SHP77 treated with DMSO at 0.1 percent for 48 hours (cell line): ENCODE results near the gene ATG5.
"Not testable (repeated sequence)": the region's sequence is repeated elsewhere in the genome, so short reads cannot be mapped to it uniquely, and the experiment has no call there.

Experiments used
- DNase-seq: peaks from one replicate; lab custom pipeline; 2025; lab: John Stamatoyannopoulos, UW

ATG5 gene

DNA sequence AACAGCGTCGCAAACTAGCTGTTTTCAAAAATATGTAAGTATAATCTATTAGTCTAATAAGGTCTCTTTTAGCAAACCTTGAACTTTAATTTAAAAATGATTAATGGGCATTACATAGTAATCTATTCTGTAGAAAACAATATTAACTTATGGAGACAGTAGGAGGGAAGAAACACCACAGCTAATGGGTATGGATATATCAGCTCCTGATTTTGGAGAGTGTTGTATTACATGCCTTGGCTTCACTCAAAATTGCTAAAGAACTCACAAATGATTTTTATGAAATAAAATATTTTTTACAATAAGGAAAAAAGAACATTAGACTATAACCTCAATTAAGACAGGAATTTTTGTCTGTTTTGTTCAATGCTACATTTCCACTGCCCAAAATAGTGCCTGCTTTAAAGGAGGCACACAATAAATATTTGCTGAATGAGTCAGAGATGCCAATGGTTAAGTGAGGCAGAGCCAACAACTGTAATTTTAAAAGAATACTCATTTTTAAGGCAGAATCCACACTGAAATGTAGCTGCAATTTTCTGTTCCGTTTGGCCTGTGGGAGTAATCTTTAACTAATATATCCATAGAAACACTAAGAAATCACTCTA, 15.7 kb downstream of the ATG5 start:
- no peak for DNase-seq

DNA sequence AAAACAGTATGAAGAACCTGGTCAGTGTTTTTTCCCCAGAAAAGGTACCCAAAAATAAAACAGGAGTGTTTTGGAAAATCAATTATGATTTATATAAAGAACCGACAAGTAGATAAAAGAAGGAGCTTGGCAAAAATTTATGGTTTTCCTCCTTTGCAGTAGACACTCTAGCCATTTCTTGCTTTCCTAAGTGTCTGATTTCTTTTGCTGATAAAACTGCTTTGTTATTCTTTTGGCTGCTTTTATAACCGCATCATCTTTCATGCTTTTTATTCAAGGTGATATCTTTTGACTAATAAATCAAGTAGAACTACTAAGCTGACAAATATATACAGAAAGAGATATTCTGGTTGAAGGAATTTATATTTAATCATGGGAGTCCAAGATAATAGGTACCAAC, 16.6 kb downstream of the ATG5 start:
- DNase-seq: no peak

DNA sequence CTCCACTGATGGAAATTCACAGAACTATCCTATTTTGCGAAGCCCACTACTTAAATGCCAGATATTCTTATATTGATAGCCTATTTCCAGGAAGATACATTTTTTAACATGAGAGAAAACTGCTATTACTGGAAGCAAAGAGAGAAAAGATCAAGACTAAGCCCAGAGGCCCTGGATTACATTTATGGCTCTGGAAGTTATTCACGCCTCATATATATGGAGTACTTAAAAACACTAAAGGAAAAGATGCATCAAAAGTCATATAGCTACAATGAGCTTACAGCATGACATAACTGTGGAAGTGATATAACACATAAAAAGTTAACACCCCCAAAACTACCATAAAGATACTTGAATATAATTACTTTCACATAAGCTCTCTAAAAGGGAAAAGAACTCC, 19.8 kb downstream of the ATG5 start:
- no peak for DNase-seq

DNA sequence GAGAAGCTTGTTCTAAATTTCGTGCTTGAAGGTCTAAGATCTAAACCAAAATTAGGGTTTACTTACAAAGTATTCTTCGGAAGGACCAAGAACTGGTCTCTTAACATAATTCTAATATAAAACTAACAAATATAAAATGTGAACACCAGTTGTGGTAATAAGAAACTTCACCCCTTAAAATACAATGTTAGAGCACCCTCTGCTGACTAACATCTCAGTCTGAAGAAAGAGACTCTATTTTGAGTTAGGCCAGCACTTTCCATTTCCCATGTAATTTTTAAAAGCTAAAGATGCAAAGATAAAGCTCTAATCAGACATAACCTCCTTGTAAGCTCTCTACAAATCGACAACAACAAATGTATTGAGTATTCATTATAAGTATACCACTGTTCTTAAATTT, 24.6 kb downstream of the ATG5 start:
- no peak for DNase-seq

DNA sequence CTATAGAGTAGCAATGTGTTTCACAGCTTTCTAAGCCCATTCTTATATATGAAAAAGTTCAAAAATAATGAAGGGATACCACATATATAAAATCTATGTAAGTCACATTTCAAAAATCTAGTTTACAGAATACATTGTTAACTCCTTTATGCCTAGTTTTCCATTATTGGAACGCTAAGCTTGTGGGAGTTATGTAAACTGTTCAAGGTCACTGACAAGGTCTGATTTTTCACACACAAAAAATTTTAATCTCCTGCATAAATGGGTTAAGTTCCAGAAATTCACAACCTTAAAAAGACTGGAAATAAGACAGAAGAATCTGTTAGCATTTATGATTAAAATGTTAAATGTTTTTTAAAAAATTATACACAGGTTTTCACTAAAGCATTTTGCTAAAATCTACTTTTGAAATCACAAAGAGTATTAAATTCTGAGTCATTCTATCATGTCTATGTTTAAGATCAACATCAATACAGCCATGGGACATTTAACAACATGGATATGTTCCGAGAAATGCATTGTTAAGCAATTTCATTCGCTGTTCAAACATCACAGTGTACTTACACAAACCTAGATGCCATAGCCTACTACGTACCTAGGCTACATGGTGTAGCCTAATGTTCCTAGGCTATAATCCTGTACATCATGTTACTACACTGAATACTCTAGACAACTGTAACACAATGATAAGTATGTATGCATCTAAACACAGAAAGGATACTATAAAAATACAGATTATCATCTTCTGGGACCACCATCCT, 25.4 kb downstream of the ATG5 start:
- no peak for DNase-seq

DNA sequence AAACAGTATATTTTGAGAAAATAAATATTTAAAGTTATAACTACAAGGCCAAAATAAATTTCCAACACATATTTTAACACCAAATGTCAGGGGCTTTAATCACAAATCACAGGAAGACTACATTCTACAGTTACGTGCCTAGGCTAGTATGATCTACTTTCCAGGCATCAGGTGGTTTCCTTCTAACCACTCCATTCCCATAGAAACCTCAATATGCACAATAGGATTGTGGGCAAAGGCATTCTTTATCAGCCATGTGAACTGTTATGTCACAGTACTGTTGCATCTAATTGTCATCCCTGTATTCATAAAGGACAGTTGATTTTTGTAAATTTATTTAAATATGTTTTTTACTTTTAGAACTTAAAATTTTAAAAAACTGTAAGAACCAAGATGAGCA, 32.4 kb downstream of the ATG5 start:
- no peak for DNase-seq

DNA sequence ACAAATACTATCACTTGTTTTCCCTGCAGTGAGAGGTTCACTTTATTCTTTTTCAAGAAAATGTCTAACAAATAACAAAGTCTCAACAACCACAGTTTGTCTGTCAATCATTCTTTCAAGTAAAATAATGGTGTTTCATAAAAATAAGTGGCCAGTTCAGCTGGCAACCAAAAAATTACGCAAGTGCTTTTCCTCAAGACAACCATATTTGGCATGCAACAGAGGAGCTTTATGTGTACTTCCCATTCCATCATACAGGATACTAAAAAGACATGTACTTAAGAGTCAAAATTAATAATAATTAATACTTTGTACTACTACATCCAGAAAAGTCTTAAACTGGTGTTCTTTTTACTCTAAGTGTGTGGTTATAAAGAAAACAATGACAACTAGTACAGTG, 34.6 kb downstream of the ATG5 start:
- no peak for DNase-seq

DNA sequence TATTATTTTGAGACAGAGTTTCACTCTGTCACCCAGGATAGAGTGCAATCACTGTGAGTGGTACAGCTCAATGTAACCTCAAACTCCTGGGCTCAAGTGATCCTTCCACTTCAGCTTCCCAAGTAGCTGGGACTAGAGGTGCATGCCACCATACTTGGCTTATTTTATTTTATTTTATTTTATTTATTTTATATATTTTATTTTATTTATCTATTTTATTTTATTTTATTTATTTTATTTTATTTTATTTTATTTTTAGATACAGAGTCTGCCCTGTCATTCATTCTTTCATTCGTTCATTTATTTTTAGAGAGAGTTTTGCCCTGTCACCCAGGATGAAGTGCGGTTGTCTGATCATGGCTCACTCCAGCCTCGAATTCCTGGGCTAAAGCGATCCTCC, 35.5 kb downstream of the ATG5 start:
- no peak for DNase-seq

DNA sequence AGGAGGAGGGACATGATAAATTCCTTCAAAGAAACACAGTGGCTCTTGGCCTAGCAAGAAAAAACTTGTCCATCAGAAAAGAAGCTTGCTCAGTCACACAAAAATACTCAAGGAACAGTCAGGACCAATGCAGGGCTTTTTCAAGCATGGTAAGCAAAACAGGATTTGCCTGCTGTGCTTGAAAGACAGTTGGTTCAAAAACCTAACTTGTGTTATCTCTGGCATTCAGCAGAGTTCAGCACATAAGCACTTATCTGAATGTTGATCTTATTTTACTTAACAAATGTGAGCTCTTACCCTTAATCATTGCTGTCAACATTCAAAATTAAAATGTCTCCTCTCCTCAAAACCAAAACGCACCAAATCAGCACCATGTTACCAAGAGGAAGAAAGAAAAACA, 38.3 kb downstream of the ATG5 start:
- DNase-seq: no peak

DNA sequence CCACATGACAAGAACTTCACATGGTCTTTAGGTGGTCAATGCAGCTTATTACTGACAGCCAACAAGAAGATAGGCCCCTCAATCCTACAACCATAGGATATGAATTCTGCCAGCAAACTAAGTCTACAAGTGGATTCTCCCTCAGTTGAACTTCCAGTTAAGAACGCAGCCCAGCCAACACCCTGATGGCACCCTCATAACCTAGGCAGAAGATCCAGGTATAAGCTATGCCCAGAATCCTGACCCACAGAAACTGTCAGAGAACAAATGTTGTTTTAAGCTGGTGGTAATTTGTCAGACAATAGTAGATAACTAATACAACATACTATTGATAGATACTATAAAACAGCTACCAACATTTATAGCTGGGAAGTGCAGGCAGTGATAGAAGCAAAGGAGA, 38.8 kb downstream of the ATG5 start:
- DNase-seq: no peak

DNA sequence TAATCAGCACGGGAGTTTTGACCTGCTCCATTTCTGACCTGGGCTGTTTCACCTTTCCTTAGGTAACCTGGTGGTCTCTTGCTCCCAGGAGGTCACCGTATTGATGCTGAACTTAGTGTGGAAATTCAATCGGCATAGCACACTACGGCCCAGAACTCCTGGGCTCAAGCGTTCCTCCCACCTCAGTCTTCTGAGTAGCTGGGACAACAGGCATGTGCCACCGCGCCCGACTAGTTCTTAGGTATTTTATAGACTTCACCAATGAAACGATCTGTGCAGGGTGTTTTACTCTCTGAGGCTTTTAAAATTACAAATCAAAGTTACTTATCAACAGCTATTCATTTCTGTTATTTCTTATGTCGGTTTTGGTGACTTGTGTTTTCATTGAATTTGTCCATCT, 42.1 kb downstream of the ATG5 start:
- DNase-seq: no peak

DNA sequence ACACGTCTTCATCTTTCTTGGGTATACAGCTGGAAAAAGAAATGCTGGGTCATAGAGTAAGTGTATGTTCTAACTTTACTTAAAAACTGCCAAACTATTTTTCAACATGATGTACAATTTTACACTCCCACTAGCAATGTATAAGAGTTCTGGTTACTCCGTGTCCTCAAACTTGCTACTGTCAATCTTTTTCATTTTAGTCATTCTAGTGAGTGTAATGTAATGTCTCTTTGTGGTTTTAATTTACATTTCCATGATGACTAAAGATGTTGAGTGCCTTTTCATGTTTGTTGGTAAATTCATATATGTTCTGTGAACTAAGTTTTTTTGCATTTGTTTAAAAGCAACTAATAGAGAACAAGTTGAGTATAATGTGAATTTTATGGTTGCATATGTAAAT, 43.9 kb downstream of the ATG5 start:
- DNase-seq: no peak

DNA sequence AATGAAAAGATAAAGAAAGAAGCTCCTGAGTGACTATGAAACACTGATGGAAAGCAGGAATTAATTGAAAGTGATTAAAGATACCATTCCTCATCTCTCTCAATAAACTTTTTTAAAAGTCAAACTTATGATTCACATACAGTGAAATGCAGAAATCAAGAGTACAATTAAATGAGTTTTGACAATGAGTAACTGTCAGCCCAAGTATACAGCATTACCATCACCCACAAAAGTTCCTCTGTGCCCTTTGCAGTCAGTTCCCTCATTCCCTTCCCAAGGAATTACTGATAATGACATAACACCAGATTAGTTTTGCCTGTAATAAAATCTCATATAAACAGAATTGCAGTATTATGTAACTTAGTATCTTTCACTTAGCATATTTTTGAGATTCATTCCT, 44.5 kb downstream of the ATG5 start:
- DNase-seq: no peak

DNA sequence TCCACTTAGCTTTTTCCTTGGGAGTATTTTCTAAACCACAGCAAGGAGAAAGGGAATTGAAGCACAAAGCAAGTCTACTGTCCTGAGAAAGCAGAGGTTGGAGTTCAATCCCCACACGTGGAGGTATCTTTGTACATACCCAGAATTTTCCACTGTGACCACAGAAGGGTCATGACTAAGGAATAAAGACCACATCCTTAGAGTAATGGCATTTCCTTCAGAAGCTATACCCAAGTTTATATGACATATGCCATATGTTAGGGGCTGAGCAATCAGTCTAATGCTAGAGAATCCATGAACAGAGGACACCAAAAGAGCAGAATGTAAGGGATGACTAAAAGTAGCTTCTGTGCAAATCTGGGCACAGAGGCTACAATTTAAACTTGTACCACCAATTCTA, 46.4 kb downstream of the ATG5 start:
- DNase-seq: no peak

DNA sequence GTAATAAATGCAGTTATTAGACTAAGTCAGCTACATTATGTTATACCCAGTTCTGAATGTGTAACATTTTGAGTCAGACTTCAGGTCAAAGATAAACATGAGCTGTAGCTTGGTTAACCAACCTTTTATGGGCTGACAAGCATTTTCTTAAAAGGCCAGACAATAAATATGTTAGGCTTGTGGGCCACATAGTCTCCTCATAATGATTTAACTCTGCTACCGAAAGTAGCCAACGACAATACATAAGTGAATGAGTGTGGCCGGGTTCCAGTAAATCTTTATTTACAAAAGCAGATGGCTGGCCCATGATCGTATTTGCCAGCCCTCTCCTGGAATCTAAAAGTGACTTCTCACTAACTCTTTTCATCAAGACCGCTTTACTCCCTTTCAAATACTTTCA, 49.9 kb downstream of the ATG5 start:
- no peak for DNase-seq

DNA sequence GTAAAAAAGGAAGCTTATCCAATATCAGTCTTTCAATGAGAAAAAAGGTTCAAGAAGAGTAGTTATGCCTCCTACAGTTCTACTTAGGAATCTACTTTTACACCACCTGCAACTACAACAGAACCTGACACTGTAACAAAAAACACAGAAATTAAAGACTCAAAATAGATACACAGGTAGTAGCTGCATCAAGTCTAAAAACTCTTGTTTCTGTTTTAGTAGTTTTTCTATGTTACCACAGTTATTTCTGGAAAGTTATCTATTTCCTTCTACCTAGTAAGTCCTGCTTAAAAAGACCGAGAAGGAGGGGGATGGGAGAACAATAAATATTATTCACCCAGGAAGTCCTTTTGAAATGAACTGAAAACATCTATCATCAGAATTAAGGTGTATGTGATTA, 52.5 kb downstream of the ATG5 start:
- no peak for DNase-seq

DNA sequence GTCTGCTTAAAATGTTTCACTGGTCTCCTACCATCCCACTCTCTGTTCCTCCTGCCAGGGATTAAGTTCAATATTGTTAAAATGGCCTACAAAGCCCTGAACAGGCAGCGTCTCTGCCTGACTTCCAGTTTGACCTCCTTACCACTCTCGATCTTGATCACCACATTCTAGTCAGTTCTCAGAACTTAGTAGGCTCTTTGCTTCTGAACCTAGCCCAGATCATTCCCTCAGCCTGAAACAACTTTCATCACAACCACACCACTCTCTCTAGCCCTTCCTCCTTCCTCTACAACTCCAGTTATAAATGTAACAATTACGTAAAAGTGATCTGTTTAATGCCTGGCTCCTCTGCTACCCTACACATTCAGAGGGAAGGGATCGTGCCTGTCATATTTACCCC, 53.3 kb downstream of the ATG5 start:
- DNase-seq: no peak

DNA sequence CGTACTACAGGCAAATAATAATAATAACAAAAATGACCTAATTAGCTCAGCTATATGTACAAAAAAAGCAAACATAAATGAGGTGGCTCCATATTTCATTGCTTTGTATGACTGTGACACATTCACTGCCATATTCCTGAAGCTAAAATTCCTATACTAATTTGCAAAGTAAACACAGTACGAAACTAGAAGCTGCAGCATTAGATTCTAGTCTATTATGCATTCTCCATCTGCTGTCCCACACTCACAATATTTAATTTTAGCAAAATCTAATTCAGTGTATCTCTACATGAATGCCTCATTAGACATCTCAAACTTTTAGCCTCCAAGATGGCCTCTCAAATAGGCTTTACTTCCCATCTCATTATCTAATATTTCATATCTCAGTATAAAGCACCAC, 55.1 kb downstream of the ATG5 start:
- no peak for DNase-seq

DNA sequence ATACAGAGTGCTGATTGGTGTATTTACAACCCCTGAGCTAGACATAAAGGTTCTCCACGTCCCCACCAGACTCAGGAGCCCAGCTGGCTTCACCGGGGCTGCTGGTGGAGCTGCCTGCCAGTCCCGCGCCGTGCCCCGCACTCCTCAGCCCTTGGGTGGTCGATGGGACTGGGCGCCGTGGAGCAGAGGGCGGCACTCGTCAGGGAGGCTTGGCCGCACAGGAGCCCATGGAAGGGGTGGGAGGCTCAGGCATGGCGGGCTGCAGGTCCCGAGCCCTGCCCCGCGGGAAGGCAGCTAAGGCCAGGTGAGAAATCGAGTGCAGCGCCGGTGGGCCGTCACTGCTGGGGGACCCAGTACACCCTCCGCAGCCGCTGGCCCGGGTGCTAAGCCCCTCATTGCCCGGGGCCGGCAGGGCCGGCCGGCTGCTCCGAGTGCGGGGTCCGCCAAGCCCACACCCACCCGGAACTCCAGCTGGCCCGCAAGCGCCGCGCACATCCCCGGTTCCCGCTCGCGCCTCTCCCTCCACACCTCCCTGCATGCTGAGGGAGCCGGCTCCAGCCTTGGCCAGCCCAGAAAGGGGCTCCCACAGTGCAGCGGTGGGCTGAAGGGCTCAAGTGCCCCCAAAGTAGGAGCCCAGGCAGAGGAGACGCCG, 56.2 kb downstream of the ATG5 start:
- not testable (repeated sequence) for DNase-seq

DNA sequence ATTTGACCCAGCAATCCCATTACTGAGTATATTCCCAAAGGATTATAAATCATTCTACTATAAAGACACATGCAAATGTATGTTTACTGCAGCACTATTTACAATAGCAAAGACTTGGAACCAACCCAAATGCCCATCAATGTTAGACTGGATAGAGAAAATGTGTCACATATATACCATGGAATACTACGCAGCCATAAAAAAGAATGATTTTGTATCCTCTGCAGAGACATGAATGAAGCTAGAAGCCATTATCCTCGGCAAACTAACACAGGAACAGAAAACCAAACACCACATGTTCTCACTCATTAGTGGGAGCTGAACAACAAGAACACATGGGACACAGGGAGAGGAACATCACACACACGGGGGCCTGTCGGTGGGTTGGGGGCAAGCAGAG, 57.1 kb downstream of the ATG5 start:
- not testable (repeated sequence) for DNase-seq

DNA sequence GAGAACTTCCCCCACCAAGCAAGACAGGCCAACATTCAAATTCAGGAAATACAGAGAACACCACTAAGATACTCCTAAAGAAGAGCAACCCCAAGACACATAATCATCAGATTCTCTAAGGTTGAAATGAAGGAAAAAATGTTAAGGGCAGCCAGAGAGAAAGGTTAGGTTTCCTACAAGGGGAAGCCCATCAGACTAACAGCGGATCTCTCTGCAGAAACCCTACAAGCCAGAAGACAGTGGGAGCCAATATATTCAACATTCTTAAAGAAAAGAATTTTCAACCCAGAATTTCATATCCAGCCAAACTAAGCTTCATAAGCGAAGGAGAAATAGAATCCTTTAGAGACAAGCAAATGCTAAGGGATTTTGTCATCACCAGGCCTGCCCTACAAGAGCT, 61.1 kb downstream of the ATG5 start:
- not testable (repeated sequence) for DNase-seq

DNA sequence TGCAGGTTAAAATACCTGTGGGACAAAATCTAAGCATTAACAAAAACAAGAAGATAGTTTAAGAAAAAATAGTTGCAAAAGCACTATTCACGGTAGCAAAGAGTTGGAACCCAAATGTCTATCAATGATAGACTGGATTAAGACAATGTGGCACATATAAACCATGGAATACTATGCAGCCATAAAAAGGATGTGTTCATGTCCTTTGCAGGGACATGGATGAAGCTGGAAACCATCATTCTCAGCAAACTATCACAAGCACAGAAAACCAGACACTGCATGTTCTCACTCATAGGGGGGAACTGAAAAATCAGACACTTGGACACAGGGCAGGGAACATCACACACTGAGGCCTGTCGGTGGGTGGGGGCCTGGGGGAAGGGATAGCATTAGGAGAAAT, 65.8 kb downstream of the ATG5 start:
- DNase-seq: not testable (repeated sequence)

DNA sequence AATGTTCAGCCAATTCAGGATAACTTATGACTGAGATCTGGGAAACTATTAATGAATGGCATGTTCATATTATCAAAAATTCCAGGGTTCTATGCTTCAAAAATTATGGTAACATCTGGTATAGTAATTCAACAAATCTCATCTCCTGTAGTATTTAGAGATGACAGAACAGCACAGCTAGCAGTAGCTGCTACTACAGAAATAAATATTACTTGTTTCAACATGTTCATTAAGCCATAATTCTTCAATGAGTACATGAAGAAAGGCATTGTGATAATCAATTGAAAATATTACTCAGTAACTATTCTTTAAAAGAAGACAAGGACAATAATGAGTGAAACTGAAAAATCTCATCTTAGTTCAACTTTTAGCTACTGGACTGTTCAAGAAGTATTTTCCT, 66.8 kb downstream of the ATG5 start:
- DNase-seq: no peak

DNA sequence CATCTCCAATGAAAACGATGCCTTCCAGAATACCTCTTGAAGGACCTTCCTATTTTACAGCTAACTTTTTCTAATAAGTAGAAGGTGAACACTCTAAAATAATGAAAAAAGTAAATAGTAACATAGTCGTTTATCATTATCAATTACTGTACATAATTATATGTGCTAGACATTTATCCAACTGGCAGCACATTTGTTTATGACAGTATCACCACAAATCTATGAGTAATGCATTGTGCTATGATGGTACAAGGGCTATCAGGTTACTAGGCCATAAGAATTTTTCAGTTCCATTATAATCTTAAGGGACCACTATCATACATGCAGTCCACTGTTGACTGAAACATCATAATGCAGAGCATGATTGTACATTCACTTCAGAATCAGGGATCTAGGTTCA, 68.4 kb downstream of the ATG5 start:
- DNase-seq: no peak
